Panc1 (cell line): ENCODE measurements around the gene HNRNPUL1. TPM values are rescaled to one million over a fixed set of nuclear protein-coding genes. Genes with fewer than 3 reads are reported as not detected.

Source experiments
- ATAC-seq: fragments of 200-7000 bp; cut with Tn5 transposase; 2 replicates; pipeline ENCODE4 v1.9.1; 2020; ENCODE audit warnings: mild to moderate bottlenecking, moderate library complexity
- BruUV-seq: library from RNA; stranded (reverse); fragments of 400-500 nt; replicated peaks from 2 replicates; lab custom pipeline; 2021; lab: Mats Ljungman, UMichigan
- CTCF ChIA-PET: fragments of 300-600 bp; sonication (Branson Sonifier 250); formaldehyde crosslinking; loops from one replicate; lab custom pipeline; 2022; ENCODE audit warnings: antibody characterized with exemption; lab: Charles Lee
- POLR2A ChIA-PET: fragments of 300-600 bp; sonication (Branson Sonifier 250); formaldehyde crosslinking; loops from one replicate; lab custom pipeline; 2022; ENCODE audit warnings: antibody characterized with exemption; lab: Charles Lee
- DNase-seq: peaks from one replicate; pipeline ENCODE4 v3.0.0-alpha.2; 2010; ENCODE audit warnings: low read depth, low spot score
- H3K27ac ChIP-seq: 2 replicates; pipeline ENCODE4 v1.5.1; 2011; ENCODE audit warnings: mild to moderate bottlenecking, low read length, inconsistent platforms
- H3K27me3 ChIP-seq: fragments of 200-500 bp; sonication (Bioruptor generic); 2 replicates; pipeline ENCODE4 v1.6.0; 2014; ENCODE audit warnings: low read length, inconsistent platforms; ENCODE audit not compliant: control insufficient read depth, insufficient read depth
- H3K36me3 ChIP-seq: fragments of 200-500 bp; sonication (Bioruptor generic); 2 replicates; pipeline ENCODE4 v1.5.1; 2014; ENCODE audit warnings: inconsistent platforms, mild to moderate bottlenecking, low read length, moderate library complexity; ENCODE audit not compliant: control insufficient read depth, insufficient read depth
- H3K4me1 ChIP-seq: 2 replicates; pipeline ENCODE4 v1.5.1; 2011; ENCODE audit warnings: inconsistent platforms, mild to moderate bottlenecking, low read length, moderate library complexity; ENCODE audit not compliant: control insufficient read depth, insufficient read depth
- H3K4me3 ChIP-seq, 2 experiments: 2 replicates each; pipeline ENCODE4 v1.5.1; 2011 to 2012; ENCODE audit warnings: low read depth in 2 of 2, low read length in 2 of 2, mild to moderate bottlenecking in 2 of 2, inconsistent platforms in 1 of 2, moderate library complexity in 1 of 2
- H3K9me3 ChIP-seq: fragments of 200-500 bp; sonication (Bioruptor generic); 2 replicates; pipeline ENCODE4 v1.5.1; 2014; ENCODE audit warnings: low read depth, mild to moderate bottlenecking, inconsistent platforms, low read length, moderate library complexity; ENCODE audit not compliant: control insufficient read depth, insufficient read depth
- CTCF ChIP-seq: fragments of 450-650 bp; IDR thresholded peaks from 2 replicates; pipeline ENCODE4 v1.5.1; 2017; ENCODE audit warnings: mild to moderate bottlenecking
- POLR2AphosphoS5 ChIP-seq: IDR thresholded peaks from 2 replicates; pipeline ENCODE4 v1.6.1; 2012; ENCODE audit warnings: mild to moderate bottlenecking, low read depth, low read length, moderate library complexity
- REST ChIP-seq, 2 experiments: IDR thresholded peaks; 2 replicates each; pipeline ENCODE4 v1.6.1; 2011 to 2012; ENCODE audit warnings: low read depth in 2 of 2, control low read depth in 1 of 2, low read length in 1 of 2, mild to moderate bottlenecking in 1 of 2, moderate library complexity in 1 of 2; ENCODE audit not compliant: insufficient read depth in 1 of 2
- SIN3A ChIP-seq: IDR thresholded peaks from 2 replicates; pipeline ENCODE4 v1.6.1; 2012; ENCODE audit warnings: low read depth, mild to moderate bottlenecking, low read length, moderate library complexity, borderline replicate concordance; ENCODE audit not compliant: insufficient read depth
- TCF7L2 ChIP-seq: IDR thresholded peaks from 2 replicates; pipeline ENCODE4 v1.6.1; 2011; ENCODE audit warnings: mild to moderate bottlenecking, low read depth, low read length, inconsistent platforms
- in situ Hi-C: cut with HindIII; loops from 2 replicates; pipeline ENCODE4 v1.10.0; 2016; ENCODE audit warnings: low sequenced_read_pairs, low pct_unique_long_range_greater_than_20kb
- intact Hi-C: fragments of 100-400 bp; cut with micrococcal nuclease; formaldehyde crosslinking; loops from one replicate; pipeline ENCODE4 v1.10.0; 2022; ENCODE audit not compliant: unreplicated experiment
- total RNA-seq: library from RNA; stranded (reverse); gene quantifications from one replicate; pipeline ENCODE4 v1.2.1, GENCODE V29; 2021; ENCODE audit not compliant: unreplicated experiment

Gene HNRNPUL1
- total RNA-seq, 1 experiment from 2014 or later = 183 TPM

- Histone ChIP-seq H3K4me1 (peaks cover 5% of the 10 kb centered on the region; the same call in 1 of the 2 replicates), H3K36me3 (peaks cover 6% of the 10 kb centered on the region; the same call in 1 of the 2 replicates), H3K4me3 (peak overlapping the region; percentile 45 to 79), H3K9me3 (no peaks in the 10 kb centered on the region), H3K27me3 (no peaks in the 10 kb centered on the region), H3K27ac (no peak overlapping the region)
- intact Hi-C loops (no loop called here), in situ Hi-C loops (no loop called here)
- ChIA-PET CTCF (no interaction called here), POLR2A (no interaction called here)
- no peak for DNase-seq
- ATAC-seq = no peak
- TF ChIP-seq TCF7L2 = no peak
- TF ChIP-seq REST (IDR thresholded peaks at IDR 0.05; ENCODE audit: insufficient read depth in 1 of 2, low read depth in 2 of 2, low read length in 1 of 2) = no peak
- TF ChIP-seq SIN3A = no peak
- TF ChIP-seq CTCF = no peak
- TF ChIP-seq POLR2AphosphoS5 = no peak
- no TSS peak for BruUV-seq
Observed at GRCh38 chr19:41354343-41354953, 90.3 kb downstream of the HNRNPUL1 start.

GRCh38 chr19:41355035-41355434 lies 90.9 kb downstream of the HNRNPUL1 start:
- intact Hi-C loops = no loop called here

More at GRCh38 chr19:41355035-41355434, 90.9 kb downstream of the HNRNPUL1 start:
- ChIA-PET CTCF (no interaction called here), POLR2A (no interaction called here)
- TF ChIP-seq POLR2AphosphoS5 (no peak), TCF7L2 (no peak), SIN3A (no peak), REST (IDR thresholded peaks at IDR 0.05; ENCODE audit: insufficient read depth in 1 of 2, low read depth in 2 of 2, low read length in 1 of 2) (no peak), CTCF (no peak)
- DNase-seq = no peak
- Histone ChIP-seq H3K9me3 (no peaks in the 10 kb centered on the region), H3K36me3 (peaks cover 6% of the 10 kb centered on the region; the same call in 1 of the 2 replicates), H3K27me3 (no peaks in the 10 kb centered on the region), H3K27ac (no peak overlapping the region), H3K4me1 (peaks cover 5% of the 10 kb centered on the region; the same call in 1 of the 2 replicates), H3K4me3 (no peak overlapping the region)
- no peak for ATAC-seq
- no TSS peak for BruUV-seq
- in situ Hi-C loops = no loop called here
